GM23248 (cell line): Measurements from ENCODE around the gene GDPD3.

Experiments used
- EZH2 ChIP-seq: fragments of 200-600 bp; sonication (generic); IDR thresholded peaks from 2 replicates; pipeline ENCODE4 v1.6.1; 2018; ENCODE audit warnings: antibody characterized with exemption, mild to moderate bottlenecking; ENCODE audit not compliant: insufficient read depth, poor library complexity, severe bottlenecking
- EZH2phosphoT487 ChIP-seq: fragments of 200-600 bp; sonication (generic); IDR thresholded peaks from 2 replicates; pipeline ENCODE4 v1.6.1; 2018; ENCODE audit warnings: antibody characterized with exemption, moderate library complexity, mild to moderate bottlenecking, low read depth; ENCODE audit not compliant: insufficient read depth

DNA sequence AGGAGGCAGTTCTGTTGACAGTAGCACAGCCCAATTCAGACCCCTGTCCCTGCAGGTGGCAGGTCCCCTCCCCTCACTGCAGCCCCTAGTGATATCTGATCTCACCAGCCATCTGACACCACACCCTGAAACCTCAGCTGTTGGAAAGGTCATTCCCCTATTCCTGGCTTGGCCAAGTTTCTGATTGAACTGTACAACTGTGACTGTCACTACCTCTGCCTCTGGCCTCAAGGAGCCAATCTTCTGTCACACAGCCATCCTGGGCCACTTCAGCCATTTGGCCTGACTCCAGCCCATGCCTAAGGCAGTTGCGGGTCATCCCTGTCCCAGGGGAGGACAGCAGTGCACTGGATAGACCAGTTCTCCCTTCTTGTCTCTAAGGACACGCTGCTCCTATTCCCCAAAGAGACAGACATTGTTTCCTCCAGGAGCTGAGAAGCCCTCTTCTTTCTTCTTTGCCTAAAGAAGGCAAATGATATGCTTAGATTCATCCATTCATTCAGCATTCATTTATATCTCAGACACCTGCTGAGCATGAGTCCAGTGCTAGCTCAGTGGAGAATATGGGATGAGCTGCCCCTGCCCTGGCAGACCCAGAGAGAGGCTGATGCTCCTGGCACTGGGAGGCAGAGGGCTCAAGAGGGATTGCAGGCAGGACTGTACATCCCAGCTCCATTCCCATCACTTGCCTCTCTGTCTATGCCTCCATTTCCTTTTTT lies 52.3 kb downstream of the GDPD3 start:
- TF ChIP-seq EZH2phosphoT487 (no peak), EZH2 (no peak)
